ENCODE data around the gene RARRES2.
"Not testable (repeated sequence)": the region's sequence is repeated elsewhere in the genome, so short reads cannot be mapped to it uniquely, and the experiment has no call there.

Gene RARRES2

DNA sequence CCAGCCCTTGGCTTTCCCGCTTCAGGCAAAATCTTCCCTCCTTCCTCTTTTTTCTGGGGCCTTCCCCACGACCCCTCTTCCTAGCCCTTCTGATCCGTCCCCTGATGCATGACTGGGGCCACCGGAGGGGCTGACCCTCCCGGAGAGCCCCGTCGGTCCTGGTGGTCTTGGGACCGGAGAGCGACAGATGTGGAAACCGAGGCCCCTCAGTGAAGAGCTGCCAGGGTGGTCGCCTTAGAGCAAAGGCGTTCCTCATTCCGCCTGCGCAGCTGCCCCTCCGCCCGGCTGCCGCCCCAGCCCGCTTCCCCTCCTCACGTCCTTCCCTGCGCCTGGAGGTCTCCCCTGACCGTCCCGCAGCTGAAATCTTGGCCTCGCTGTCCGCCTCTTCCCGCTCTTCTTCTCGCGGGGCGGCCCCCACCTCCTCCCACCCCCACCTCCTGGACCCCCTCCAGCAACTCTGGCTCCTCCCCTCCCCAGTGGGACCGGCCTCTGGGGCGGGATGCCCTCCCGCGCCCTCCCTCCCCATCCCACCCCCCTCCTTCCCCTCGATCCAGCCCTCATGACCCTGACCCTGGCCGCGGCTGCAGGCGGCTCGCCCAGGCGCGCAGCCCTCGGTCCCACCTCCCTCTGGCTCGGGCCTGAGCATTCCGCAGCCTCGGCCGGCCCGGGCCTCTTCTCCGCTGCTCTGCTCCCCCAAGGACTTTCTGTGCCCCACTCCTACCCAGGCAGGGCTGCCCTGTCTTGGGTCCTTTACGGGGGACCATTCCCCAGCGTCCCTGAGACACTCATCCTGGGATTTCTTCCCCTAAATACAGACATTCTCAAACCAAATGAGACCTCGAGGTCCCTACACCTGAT is at the start of gene RARRES2:
RARRES2 (minus strand) TSS at position 367 of the 858 bp plus-strand sequence. CDS start 1,020 bp downstream, outside the sequence.
- H3K27ac ChIP-seq: peak within 1 kb of the TSS in 16 of 21 experiments; percentile 25 to 83 (median 56)
- H3K4me3 ChIP-seq: peak within 1 kb of the TSS; percentile 12 to 44 (median 31)

DNA sequence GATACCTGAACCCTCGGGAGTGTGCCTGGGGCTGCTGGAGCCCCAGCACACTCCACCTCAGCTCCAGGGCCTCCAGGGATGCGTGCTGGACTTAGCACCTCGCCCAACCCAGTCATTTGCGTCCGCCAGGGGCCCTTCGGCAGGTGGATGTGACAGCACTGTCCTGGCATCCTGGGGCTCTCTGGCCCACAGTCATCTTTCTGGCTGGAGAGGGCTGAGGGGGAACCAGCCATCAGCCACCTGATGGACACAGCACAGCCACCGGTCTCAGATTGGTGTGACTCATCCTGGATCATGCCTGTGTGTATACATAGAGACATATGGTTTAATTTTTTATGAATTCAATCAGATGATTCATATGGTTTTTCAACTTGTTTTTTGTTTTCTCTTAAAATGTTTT is 48.8 kb upstream of the RARRES2 start:
- Histone ChIP-seq H3K4me3 (no peak overlapping the region), H3K27ac (no peak overlapping the region)

DNA sequence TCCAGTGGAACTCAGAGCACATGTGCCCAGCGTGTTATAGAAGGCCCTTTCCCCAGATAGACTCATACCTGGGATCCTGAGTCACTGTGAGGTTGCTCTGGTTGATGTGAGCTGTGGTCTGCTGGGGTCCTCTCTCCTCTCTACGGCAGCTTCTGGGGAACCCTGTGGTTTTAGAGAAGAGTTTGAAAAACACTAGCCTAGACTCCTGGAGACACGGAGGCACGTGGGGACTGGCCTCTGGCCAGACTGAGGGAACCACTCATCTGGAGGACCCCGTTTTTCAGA is 48.0 kb upstream of the RARRES2 start:
- Histone ChIP-seq H3K4me3 (no peak overlapping the region), H3K27ac (no peak overlapping the region)

DNA sequence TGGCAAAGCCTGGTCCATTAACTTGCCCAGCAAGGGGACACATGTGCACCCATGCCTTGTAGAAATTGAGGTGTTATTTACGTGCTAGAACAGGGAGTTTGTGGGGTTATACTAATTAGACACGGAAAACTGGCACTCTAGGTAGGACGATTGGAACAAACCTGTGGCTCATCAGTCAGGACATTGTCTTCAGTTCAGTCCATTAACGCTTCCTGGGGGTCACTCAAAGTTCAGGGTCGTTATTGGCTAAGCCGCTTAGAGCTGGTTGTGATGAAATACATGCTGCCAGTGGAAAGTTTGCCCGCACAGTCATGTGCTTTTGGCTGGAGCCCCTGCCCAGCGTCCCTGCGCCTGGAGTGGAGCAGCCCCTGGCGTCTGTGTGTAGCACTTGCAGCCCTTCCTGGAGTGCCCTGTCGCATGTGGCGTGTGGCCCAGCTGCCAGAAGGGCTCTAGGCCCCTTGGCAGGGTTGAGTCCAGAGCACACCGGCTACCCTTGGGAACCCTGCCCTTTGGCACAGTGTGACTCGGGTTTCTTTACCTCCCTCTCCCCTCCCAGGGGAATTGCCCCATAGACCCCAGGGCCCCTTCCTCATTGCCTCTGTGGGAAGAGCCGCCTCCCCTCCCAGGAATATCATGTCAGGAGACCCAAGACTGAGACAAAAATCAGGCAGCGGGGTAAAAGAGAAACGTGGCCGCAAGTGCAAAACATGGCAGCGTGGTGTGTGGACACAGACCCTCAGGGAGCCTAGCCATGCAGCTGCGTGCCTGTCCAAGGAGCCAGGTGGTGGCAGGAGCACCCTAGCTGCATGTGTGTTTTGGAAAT is 47.5 kb upstream of the RARRES2 start:
- Histone ChIP-seq H3K4me3 (no peak overlapping the region), H3K27ac (no peak overlapping the region)

DNA sequence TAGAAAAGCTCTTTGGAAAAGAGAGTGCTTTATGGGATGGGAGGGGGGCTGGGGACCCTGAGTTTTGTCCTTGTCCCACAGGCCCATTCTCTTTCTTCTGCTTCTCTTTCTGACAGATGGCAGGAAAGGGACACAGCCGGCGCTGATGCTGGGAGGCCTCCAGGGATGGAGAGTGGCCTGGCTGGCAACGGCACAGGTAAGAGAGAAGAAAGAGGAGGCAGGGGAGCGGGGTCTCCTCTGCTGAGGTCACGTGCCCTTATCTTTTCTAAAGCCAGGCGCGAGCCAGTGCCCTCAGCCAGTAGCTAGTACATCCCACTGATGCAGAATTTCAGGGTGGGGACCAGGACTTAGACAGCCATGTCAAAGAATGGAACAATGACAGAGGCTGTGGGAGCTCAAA is 46.9 kb upstream of the RARRES2 start:
- H3K4me3 ChIP-seq: no peak overlapping the region

DNA sequence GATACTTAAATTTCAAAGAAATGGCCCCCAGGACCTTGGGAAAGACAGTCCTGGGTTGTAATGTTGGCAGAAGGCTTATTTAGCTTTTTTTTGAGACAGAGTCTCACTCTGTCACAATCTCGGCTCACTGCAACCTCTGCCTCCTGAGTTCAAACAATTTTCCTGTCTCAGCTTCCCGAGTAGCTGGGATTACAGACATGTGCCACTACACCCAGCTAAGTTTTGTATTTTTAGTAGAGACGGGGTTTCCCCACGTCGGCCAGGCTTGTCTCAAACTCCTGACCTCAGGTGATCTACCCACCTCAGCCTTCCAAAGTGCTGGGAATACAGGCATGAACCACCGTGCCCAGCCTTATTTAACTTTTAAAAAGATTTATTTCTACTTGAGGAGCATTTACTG is 44.5 kb upstream of the RARRES2 start:
- not testable (repeated sequence) for H3K27ac ChIP-seq, H3K4me3 ChIP-seq

More for the DNA sequence above, 46.9 kb upstream of the RARRES2 start:
- H3K27ac ChIP-seq: no peak overlapping the region

DNA sequence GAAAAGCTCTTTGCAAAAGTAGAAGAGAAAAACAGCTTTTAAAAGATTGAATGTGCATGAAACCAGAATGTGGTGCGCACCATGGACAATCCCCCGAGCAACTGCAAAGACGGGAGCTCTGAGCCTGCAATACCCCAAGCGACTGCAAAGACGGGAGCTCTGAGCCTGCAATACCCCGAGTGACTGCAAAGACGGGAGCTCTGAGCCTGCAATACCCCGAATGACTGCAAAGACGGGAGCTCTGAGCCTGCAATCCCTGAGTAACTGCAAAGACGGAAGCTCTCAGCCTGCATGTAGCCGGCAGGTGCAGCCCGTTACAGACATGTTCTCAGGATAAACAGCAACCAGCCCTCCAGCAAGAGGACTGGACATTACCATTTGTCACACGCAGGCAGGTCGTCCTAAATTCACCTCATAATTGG is 43.9 kb upstream of the RARRES2 start:
- Histone ChIP-seq H3K4me3 (no peak overlapping the region), H3K27ac (no peak overlapping the region)

DNA sequence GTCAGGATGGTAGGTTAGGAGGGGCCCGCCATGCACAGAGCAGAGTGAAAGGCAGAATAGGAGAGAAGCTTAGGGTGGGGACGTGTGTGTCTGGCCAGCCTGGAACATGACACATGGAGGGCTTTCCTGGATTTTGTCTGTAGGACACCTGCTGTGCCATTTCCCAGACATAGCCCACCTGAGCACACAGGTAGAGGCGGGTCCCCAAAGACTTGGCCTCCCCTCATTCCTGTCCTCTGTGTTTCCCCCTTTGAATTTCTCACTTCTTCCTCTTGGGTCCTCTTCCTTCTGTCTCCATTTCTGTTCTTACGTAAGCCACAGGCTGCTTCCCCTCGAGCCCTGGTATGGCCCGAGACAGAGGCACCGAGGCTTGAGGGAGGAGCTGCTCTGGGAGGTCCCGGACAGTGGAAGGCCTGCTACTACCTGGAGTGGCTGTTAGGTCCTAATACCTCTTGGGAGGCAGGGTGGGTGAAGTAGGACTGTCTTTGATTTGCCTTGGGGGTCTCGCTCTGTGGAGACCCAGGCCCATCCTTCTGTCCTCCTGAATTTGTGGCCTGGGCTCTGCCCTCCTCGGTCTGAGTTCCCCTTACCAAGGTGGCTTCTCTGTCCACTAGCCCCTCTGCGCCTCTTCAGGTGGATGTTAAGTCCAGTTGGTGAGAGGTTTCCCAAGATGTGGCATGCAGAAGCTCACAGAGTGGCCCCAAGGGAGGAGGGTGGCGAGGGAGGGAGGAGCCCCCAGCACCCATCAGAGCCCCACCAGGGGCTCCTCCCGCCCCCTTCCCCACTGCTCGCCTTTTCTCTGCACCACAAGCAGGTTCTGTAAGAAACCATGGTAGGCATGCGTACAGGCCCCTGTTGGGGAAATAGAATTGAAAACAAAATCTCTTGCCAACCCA is 43.2 kb upstream of the RARRES2 start:
- H3K4me3 ChIP-seq: no peak overlapping the region
- peak overlapping the region in 4 of 21 experiments; percentile 30 to 52 (median 37) for H3K27ac ChIP-seq

DNA sequence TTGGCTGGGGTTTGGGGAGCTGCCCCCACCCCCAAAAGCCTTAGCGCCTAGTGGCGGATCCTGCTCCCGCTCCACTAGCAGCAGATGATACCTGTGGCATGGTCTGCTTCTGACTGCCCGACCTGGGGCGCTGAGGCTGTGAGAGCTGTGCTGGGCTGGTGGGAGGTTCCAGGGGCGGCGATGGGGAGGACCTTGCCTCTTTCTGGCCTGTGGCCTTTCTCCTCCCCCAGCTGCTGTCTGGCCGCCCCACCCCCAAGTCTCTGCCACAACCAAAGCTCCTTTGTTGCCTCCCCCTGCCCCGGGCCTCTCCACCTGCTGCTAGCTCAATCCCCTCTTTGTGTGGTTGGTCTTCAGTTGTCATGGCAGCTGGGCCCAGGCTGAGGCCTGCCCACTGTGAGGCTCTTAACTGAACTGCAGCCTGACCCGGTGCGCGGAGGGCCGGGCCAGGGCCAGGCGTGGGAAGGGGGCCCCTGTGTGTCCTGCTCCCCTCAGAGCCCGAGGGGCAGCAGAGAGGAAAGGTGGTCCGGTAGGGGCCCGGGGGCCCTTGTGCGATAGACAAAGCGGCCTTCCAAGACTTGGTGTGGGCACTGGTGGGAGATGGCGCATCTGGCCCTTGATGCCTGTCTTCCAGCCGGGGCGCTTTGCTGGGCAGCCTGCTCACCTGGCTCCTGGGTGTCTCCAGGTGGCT is 42.4 kb upstream of the RARRES2 start:
- H3K4me3 ChIP-seq: no peak overlapping the region
- peak overlapping the region in 4 of 21 experiments; percentile 30 to 52 (median 43) for H3K27ac ChIP-seq

DNA sequence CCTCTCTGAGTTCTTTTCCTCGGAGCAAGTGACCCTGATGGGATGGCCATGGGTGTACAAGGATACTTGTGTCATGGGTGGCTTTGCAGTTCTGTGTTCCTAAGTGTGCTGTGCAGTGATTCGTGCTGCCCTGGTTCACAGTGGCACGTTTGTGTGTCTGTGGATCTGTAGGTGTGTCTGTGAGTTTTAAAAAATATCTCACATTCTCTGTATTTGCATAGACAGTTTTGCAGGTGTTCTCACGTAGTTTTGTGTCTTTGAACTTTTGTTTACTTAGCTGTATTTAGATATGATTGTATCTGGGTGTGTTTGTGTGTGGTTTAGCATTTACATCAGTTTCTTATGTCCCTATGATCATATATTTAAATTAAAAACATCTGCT is 41.4 kb upstream of the RARRES2 start:
- Histone ChIP-seq H3K4me3 (no peak overlapping the region), H3K27ac (no peak overlapping the region)

DNA sequence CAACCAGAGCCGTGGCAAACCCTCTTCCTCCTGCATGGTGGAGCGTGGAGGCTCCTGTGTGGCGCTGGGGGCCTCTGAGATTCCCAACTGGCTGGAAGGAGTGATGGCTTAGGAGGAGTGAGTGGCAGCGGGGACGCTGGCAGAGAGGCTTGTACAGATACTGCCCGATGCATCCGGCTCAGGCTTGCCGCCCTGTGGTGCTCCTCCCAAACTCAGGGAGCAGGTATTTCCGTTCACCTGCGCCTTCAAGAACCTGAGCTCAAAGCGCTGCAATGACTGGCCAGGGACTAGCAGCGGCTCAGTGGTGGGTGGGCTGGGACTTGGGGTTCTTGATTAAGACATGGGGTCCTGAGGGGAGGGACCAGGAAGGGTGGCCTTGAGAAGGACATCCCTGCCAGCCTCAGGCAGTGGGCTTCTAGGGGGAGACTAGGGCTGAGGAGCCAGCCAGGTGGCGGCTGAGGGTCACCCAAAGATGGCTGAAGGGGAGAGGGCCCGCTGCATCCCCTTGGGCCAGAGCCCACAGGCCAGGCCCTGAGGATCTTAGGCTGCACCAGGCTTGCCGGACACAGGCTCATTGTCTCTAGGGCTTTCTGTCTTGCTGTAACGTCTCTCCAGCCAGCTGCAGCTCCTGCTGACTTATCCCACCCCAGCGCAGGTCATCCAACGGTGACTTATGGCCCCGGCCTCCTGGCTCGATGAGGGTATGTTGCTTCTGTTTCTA is 40.9 kb upstream of the RARRES2 start:
- H3K27ac ChIP-seq: no peak overlapping the region
- no peak overlapping the region for H3K4me3 ChIP-seq

DNA sequence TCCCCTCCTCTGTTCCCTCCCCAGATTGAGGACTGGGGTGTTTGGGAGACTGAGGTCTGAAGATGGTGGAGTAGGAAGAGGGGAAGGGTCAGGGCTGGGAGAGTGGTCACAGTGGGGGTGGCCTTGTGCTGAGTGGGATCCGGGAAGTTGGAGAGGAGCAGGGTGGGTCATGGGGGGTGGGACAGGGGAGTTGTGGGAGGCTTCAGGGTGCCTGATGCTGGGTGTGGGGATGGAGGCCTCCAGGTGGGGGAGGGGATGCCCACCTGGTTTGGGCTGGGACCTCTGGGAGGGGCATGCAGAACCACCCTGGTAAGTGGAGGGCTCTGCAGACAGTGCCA is 40.3 kb upstream of the RARRES2 start:
- H3K27ac ChIP-seq: no peak overlapping the region
- H3K4me3 ChIP-seq: no peak overlapping the region

DNA sequence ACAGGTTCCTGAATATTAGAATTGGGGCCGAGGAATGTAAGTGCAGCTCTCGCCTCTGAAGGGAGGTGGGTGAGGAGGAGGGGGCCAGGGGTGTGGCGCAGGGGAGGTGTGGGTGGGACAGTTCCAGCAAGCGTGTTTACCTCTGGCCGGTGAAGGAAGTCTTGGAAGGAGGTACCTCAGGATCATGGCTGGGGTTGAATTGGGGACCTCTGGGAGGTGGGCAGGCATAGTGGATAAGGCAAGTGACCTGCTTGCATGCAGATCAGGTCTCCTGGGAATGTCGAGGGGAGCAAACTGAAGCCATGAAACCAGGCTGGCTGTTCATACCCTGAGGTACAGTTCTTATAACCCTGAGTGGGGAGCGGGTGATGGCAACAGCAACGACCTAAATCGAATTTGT is 39.7 kb upstream of the RARRES2 start:
- Histone ChIP-seq H3K27ac (peak overlapping the region in 1 of 21 experiments; percentile 12), H3K4me3 (no peak overlapping the region)

DNA sequence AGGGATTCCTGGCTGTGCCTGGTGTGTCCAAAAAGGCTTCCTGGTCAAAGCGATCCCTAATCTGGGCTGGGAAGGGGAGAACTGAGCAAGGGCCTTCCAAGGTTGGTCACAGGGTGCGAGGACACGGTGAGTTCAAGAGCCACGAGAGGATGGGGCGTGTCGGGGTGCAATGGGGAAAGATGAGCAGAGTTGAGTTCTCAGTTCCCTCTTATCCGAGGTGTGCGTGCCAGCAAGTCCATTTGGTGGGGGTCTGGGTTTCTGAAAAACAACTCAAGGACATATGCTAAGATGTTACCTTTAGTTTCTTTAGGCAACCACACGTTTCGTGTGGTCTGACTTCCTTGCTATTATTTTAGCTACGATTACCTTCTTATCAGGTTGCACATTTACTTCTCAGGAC is 39.0 kb upstream of the RARRES2 start:
- H3K27ac ChIP-seq: peak overlapping the region in 4 of 21 experiments; percentile 5 to 98 (median 90)
- peak overlapping the region in 2 of 7 experiments; percentile 68 to 88 for H3K4me3 ChIP-seq

DNA sequence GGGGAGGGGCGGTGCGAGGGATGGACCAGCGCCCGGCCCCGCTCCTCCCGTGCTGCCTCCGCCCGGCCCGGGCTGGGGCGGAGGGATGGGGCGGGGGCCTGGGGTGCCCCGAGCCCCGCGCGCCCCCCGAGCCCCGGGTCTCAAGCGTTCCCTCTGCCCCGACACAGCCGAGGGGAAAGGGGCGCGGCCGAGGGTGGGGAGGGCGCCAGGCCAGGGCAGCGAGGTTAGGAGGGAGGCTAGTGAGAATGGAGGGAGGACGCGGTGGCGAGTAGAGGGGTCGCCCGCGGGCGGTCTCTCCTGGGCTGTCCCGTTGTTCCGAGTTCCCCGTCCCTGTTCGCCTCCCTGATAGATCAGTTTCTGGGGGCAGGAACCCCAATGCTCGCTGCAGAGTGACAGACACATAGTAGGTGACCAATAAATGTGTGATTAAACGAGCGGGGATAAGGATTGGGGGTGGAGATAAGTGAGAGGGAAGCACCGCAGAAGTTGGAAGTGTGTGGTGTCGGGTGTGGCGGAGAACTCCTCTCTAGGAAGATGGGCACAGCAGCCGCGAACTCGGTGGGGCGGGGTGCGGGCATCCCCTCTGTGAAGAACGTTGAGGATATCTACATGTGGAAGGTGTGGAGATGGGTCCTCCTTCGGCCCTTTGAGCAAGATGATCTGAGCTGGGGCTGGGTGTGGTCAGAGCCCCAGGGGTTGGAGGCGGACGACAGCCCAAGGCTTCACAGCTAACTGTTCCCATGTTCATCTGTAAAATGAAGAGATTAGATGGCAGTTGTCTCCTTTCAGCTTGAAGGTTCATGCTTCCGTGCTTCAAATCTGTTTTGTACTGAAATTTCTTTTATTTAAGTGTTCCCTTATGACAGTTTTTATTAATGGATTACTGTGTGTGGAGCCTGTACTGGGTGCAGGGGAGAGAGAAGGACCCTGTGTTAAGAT is 38.3 kb upstream of the RARRES2 start:
- H3K4me3 ChIP-seq: peak overlapping the region; percentile 65 to 93 (median 82)
- peak overlapping the region in 20 of 21 experiments; percentile 69 to 98 (median 86) for H3K27ac ChIP-seq

DNA sequence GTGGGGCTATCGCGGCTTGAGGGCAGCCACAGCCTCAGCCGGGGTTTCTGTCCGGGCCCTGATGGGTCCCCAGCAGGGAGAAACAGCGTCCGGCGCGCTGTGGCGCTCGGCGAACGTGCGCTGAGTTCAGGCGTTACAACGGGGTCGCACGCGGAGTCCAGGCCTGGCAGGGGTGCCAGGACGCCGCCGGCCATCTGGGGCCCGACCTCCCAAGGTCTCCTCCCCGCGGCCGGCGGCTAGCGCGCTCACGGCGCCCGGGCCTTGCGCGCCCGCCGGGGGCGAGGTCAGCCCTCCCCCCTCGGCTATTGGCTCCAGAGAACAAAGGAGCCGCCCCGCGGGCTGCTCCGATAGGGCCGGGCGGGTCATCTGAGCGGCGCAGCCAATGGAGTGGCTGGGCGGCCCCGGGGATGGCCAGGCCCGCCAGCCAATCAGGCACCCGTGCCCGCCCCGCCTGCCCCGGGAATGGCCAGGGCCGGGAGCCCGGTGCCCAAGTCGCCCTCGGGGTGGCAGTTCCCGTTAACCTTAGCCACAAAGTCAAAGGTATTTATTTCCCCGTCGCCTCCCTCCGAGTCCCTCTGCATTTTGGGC is 37.5 kb upstream of the RARRES2 start, which contains the start of gene ZNF775:
ZNF775 (plus strand) TSS at position 478 of the 588 bp plus-strand sequence. CDS start 9,141 bp downstream, outside the sequence.
- H3K27ac ChIP-seq: peak within 1 kb of the TSS; percentile 46 to 98 (median 87)
- peak within 1 kb of the TSS; percentile 65 to 93 (median 82) for H3K4me3 ChIP-seq
